ENCODE data around the gene PTPN1. TPM values are rescaled to one million over a fixed set of nuclear protein-coding genes. Genes with fewer than 3 reads are reported as not detected.

Gene PTPN1
- polyA plus RNA-seq, 1 donor (not counting 4 experiments of a cell fraction or from before 2014, with no cell fraction given), result 61.6 TPM

DNA sequence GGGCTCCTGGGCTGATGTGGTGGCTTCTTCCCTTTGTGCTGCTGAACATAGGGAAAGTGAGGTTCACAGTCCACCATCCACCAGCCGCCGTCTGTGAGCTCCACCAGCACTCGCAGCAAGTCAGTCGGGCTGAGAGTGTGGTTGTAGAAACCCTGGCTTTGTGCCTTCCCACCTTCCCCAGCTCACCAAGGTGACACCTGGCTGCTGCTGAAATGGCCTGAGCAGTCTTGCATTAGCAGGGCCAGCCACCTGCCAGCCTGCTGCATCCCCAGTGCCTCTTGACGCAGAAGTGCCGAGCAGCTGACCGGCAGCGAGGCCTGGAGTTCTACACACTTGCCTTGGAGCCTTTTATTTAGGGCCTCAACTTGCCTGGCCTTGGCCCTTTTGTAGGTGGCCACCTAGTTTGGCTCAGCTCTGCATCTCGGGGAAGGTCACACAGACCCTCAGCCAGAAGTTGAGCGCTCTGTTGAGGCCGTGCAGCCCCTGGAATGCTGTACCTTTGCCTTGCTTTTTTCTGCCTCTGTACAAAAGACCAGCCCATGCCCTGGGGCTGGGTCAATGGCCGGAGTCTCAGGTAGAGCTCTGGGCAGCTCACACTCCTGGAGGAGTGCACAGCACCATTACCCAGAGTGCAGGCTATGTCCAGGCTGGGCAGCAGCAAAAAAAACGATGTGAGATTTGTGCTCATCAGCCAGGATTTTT lies 76.5 kb downstream of the PTPN1 start:
- Histone ChIP-seq H2AFZ (ENCODE audit: control insufficient read depth, low read length) (no peak overlapping the region), H3K79me2 (ENCODE audit: control insufficient read depth, insufficient read depth, low read length) (no peaks in the 10 kb centered on the region), H4K20me1 (ENCODE audit: control insufficient read depth, extremely low read depth, insufficient read depth, low read length) (peaks cover 7% of the 10 kb centered on the region), H3K4me2 (ENCODE audit: control insufficient read depth, extremely low read depth, insufficient read depth, low read depth, low read length) (no peak overlapping the region), H3K27me3 (ENCODE audit: control insufficient read depth, extremely low read depth, insufficient read depth, low read length) (no peaks in the 10 kb centered on the region), H3K4me1 (ENCODE audit: control insufficient read depth, extremely low read depth, insufficient read depth, low read length) (peaks cover 14% of the 10 kb centered on the region), H3K27ac (ENCODE audit: control insufficient read depth, insufficient read depth, low read length) (no peak overlapping the region), H3K9ac (ENCODE audit: control insufficient read depth, extremely low read depth, insufficient read depth, low read length) (no peak overlapping the region), H3K9me1 (ENCODE audit: control insufficient read depth, extremely low read depth, insufficient read depth, low read length) (peaks cover 4% of the 10 kb centered on the region), H3K36me3 (ENCODE audit: control insufficient read depth in 2 of 2, extremely low read depth in 1 of 2, insufficient read depth in 2 of 2, low read length in 2 of 2) (peaks cover 32 to 34% of the 10 kb centered on the region in 2 experiments), H3K9me3 (ENCODE audit: control insufficient read depth, low read depth, low read length) (no peaks in the 10 kb centered on the region), H3K4me3 (ENCODE audit: control insufficient read depth in 2 of 3, extremely low read depth in 1 of 3, insufficient read depth in 2 of 3, low read depth in 1 of 3, low read length in 3 of 3) (no peak overlapping the region)
- dilution Hi-C loops (cut with MboI; ENCODE audit: extremely low pct_ligation_motif_present, low sequenced_read_pairs), result no loop called here
- FAIRE-seq, result no peak
- no peak for DNase-seq (ENCODE audit: low read depth, low spot score)
- no peak for TF ChIP-seq EZH2 (IDR thresholded peaks at IDR 0.05; ENCODE audit: low read length)
- TF ChIP-seq, protein P1, sequence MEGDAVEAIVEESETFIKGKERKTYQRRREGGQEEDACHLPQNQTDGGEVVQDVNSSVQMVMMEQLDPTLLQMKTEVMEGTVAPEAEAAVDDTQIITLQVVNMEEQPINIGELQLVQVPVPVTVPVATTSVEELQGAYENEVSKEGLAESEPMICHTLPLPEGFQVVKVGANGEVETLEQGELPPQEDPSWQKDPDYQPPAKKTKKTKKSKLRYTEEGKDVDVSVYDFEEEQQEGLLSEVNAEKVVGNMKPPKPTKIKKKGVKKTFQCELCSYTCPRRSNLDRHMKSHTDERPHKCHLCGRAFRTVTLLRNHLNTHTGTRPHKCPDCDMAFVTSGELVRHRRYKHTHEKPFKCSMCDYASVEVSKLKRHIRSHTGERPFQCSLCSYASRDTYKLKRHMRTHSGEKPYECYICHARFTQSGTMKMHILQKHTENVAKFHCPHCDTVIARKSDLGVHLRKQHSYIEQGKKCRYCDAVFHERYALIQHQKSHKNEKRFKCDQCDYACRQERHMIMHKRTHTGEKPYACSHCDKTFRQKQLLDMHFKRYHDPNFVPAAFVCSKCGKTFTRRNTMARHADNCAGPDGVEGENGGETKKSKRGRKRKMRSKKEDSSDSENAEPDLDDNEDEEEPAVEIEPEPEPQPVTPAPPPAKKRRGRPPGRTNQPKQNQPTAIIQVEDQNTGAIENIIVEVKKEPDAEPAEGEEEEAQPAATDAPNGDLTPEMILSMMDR (optimal IDR thresholded peaks at IDR 0.05 in 1 of 3, IDR thresholded peaks at IDR 0.05 in 1 of 3, conservative IDR thresholded peaks at IDR 0.05 in 1 of 3; ENCODE audit: extremely low read depth in 1 of 3, insufficient read depth in 2 of 3, low read length in 3 of 3), result no peak

DNA sequence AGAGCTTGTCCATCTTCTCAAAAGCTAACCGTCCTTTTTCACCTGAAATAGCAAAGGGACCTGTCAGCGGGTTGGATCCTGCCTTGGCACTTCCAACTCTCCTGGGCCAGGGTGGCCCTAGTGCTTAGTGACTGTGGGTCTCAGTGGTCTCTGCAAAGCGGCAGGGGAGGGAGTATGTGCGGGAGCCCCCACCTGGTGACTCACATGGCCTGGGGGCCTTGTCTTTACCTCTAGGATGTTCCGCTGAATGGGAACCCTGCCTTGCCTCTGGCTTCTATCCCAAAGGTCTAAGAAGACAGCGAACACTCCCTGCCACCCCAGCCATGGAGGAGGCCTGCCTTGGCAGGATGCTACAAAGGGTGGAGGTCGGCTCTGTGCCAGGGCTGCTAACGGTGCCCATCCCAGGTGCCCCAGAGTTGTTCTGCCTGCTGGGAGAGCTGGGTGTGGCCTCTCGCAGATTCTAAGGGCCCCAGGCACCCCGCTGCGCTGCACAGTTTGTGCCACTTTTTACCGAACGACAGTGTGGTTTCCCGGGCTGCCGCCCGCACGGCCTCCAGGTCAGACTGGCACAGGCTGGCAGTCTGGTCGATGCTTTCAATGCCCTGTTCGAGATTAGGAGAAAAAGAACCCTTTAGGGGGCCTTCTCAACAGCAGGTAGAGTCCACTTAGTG lies 77.2 kb downstream of the PTPN1 start:
- dilution Hi-C loops (cut with MboI; ENCODE audit: extremely low pct_ligation_motif_present, low sequenced_read_pairs), result no loop called here
- Histone ChIP-seq H3K4me2 (ENCODE audit: control insufficient read depth, extremely low read depth, insufficient read depth, low read depth, low read length) (no peak overlapping the region), H3K9me1 (ENCODE audit: control insufficient read depth, extremely low read depth, insufficient read depth, low read length) (peaks cover 4% of the 10 kb centered on the region), H3K9ac (ENCODE audit: control insufficient read depth, extremely low read depth, insufficient read depth, low read length) (no peak overlapping the region), H3K27ac (ENCODE audit: control insufficient read depth, insufficient read depth, low read length) (peak overlapping the region; percentile 2), H3K4me3 (ENCODE audit: control insufficient read depth in 2 of 3, extremely low read depth in 1 of 3, insufficient read depth in 2 of 3, low read depth in 1 of 3, low read length in 3 of 3) (no peak overlapping the region), H3K36me3 (ENCODE audit: control insufficient read depth in 2 of 2, extremely low read depth in 1 of 2, insufficient read depth in 2 of 2, low read length in 2 of 2) (peaks cover 27 to 29% of the 10 kb centered on the region in 2 experiments), H3K4me1 (ENCODE audit: control insufficient read depth, extremely low read depth, insufficient read depth, low read length) (peaks cover 14% of the 10 kb centered on the region), H2AFZ (ENCODE audit: control insufficient read depth, low read length) (no peak overlapping the region), H3K9me3 (ENCODE audit: control insufficient read depth, low read depth, low read length) (no peaks in the 10 kb centered on the region), H3K27me3 (ENCODE audit: control insufficient read depth, extremely low read depth, insufficient read depth, low read length) (no peaks in the 10 kb centered on the region), H4K20me1 (ENCODE audit: control insufficient read depth, extremely low read depth, insufficient read depth, low read length) (peaks cover 7% of the 10 kb centered on the region), H3K79me2 (ENCODE audit: control insufficient read depth, insufficient read depth, low read length) (no peaks in the 10 kb centered on the region)
- no peak for TF ChIP-seq EZH2 (IDR thresholded peaks at IDR 0.05; ENCODE audit: low read length)
- TF ChIP-seq, protein P1 (optimal IDR thresholded peaks at IDR 0.05 in 1 of 3, IDR thresholded peaks at IDR 0.05 in 1 of 3, conservative IDR thresholded peaks at IDR 0.05 in 1 of 3; ENCODE audit: extremely low read depth in 1 of 3, insufficient read depth in 2 of 3, low read length in 3 of 3), result no peak
- FAIRE-seq (no peak), DNase-seq (ENCODE audit: low read depth, low spot score) (peak; percentile 21)

Data from keratinocyte (primary cell).